T1000 (cell line): Measurements from ENCODE around the gene APCDD1L.

Experiments
- DNase-seq: peaks from one replicate; lab custom pipeline; 2025; ENCODE audit warnings: mixed read lengths; lab: John Stamatoyannopoulos, UW

Gene APCDD1L

DNA sequence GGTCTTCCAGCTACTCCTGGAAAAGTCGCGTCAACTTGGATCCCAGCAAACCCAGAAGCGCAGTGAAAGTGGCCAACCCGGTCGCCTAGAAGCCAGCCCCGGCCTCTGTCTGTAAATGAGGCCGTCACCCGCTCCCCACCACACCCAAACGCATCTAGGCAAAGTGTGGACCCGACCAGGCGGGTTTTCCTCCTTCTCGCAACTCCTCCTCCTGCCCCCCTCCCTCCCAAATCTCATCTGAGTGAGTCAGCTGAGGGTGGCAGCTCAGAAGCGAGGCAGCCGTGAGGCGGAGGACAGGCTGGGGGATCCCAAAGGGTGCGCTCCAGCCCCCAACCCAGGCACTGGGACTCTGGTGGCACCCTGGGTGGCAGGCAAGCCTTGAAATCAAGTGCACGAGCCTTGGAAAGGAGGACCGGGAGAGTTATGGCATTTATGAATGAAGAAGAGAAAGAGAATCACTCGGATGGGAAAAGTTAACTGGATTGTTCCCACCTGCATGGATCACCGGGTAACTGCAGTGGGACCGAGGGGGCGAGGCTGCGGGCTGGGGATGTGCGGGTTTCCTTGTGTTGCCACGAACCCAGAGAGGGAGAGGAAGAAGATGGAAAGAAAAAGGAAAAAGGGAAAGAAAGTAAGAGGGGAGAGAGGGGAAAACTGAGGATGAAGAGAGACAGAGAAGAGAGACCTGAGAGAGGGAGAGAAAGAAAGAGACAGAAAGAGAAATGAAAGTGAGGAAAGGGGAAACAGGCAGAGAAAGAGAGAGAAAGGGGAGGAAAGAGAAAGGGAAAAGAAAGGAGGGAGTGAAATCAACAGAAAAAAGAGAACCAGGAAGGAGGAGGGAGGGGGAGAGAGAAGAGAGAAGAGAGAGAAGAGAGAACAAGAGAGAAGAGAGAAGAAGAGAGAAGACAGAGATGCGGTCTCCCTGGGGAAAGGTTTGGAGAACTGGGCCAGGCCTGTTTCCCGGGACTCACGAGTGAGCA, at the start of gene APCDD1L:
Gene APCDD1L (minus strand): TSS at position 167 of the 980 bp plus-strand sequence. CDS start 692 bp downstream, outside the sequence.
- DNase-seq, result peak; percentile 15

DNA sequence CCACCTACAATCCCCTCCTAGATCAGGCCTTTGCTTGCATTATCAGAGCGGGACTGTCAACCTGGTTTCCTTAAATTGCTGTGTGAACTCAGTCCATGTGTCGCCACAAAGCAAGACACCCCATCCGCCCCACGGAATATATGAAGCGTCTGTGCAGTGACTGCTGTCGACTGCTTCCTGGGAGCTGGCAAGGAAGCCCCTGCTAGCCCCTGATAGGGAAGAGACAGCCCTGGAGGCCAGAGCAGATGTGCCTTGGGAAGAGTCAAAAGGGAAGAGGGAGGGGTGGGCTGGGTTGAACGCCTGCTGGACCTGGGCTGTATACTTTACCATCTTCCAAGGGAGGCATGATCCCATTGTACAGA, 44.1 kb upstream of the APCDD1L start:
- DNase-seq, result no peak

DNA sequence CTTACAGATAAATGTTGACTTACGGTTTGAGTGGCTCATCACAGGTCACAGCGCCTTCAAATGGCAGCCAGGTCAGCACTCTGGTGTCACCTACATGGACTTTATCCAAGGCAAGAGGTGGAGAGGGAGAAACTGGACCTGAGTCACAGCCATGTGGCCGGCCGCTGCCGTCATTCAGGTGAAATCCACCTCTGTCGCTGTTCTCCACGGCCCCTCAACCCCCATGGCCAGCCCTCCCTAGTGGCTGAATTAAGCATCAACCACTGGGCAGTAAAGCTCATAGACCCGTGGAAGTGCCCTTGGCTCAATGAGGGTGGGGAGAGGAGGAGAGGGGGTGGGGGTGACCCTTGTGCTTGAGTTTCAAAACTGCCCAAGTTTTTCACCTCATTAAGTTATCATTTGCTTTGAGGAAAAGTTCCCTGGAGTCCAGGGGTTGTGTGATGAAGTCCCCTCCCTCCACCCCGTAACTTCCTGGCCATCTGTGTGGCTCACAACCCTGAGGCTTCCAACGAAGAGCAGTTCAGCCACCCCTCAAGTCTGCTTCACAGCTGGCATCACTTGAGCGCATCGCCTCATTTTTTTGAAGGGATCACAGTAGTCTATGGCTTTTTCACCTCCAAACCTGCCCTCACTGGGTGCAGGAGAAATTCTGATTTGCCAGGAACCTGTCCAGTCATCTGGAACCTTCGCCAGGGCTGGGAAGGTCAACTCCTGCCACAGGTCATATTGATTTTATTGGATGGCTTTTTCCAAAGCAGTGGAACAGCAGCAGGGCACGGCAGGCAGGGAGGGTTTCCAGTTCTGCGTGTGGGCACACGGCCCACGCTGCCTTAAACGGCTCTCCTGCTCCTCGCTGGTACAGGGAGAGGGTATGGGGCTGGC, 43.5 kb upstream of the APCDD1L start:
- DNase-seq, result no peak

DNA sequence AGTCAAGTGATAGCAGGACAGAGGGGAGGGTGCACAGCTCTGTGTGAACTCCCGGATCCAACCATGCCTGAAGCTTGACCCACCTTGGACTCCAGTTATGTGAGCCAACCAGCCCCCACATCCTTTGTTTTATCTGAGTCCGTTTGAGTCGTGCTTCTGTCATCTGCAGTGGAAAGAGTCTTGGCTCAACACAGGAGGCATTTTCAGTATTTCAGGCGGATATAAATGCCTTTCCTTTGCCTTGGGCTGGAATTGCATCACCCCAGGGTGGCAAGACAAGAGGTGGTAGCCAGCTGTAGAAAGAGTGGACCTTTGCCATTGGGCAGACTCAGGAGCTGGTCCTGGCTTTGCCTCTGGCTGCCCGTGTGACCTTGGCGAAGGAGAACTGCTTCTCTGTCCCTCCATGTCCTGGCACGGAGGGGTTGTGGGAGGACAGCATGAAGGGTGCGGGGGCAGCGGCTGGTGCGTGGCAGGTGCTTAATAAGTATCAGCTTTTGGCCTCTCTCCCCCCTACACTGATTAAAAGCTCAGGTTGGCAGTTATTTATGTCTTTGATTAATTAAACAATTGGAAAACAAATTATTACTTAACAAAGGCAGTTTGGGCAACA, 42.6 kb upstream of the APCDD1L start:
- no peak for DNase-seq

DNA sequence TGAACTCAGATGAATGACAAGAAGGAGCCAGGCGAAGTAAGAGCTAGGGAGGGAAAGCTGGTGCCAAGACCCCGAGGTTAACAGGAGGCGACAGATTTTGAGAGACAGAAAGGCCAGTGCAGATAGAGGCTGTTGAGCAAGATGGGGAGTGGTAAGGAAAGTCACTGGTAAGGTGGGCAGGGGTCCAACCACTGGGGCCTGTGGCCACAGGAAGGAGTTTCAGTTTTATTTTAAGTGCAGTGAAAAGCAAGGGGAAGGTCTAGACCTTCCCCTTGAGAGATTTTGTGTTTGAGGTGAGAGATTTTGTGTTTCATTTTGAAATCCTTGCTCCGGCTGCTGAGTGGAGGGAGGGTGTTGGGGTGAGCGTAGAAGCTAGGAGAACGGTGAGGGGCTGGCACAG, 41.8 kb upstream of the APCDD1L start:
- no peak for DNase-seq

DNA sequence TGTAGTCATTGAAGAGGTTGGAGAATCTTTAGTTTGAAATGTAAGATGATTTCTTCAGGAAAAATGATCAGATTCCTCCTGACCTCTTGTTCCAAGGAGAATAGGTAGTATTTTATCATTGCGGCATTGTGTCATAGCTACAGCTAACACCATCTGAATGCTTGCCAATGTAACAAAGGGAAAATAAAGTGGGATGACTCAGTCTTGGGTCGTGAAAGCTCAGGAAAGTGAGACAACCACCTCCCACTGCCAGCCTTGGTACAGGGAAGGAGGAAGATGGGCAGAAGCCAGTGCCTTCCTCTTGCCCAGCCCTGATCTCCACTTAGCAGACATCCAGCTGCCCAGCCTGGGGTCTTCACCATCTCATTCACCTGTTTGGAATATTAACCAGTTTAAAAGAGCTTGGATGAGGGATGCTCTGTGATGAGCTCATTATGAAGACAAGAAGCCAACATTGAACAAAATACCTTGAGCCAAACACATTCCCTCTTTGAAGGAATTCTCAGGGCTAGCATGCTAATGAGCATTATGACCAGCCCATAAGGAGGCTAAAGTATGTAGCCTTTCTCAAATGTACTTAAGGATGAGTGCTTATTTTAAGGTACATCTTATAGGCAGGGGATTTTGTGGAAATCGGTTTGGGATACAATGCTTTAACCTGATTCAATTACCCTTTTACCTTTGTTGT, 40.0 kb upstream of the APCDD1L start:
- no peak for DNase-seq

DNA sequence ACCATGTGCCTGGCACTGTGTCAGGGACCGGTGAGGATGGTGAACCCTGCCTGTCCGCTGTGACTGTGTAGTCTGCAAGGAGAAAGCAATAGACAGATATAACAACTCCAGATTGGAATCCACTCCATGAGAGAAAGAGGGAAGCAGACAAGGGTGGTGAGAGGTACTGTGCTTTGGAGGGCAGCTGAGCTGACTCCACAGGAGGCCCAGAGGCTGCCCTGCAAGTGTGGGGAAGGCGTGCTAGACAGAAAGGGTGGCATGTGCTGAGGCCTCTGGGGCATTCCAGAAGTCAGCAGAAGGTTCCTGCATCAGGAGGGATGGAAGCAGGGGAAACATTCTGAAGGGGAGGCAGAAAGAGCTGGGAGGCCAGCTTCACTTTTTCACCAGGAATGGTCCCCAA, 39.3 kb upstream of the APCDD1L start:
- DNase-seq, result no peak

DNA sequence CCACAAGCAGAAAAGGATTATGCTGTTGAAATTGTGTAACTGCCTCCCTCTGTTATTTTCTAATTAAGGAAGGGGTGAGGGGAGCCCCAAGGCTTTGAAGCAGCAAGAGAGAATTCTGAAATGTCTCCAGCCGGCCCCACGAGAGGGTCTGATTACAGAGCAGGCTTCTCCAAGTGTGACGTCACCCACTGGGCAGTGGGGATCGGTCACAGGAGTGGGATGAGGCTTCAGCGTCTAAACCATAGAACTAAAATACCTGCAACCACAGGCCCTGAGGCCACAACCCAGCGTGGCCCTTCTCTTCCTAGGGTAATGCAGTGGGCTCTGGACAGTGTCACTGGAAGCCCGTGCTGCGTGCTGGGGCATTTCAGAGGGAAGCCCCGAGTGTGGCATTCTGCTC, 38.6 kb upstream of the APCDD1L start:
- no peak for DNase-seq

DNA sequence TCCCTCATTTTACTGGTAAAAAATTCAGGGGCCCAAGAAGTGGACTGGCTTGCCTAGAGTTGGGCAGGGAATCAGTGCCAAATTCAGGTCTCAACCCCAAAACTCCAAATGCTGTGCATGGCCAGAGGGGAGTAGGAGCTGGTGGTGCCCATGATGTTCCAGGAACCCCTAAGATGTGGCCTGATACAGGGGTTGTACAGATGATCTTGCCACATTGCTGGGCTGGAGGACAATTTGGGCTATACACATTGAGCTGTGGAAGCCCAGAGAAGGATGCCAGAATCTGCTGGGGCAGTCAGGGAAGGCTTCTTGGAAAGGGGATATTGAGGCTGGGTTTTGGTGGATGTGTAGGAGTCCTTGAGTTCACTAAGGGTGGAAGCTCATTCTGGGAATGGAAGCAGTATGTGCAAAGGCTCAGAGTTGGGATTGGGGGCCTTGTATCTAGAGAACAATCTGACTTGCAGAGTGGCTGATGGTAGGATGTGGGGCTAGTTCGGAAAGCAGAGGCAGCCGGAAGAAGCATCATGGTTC, 38.0 kb upstream of the APCDD1L start:
- DNase-seq, result no peak

DNA sequence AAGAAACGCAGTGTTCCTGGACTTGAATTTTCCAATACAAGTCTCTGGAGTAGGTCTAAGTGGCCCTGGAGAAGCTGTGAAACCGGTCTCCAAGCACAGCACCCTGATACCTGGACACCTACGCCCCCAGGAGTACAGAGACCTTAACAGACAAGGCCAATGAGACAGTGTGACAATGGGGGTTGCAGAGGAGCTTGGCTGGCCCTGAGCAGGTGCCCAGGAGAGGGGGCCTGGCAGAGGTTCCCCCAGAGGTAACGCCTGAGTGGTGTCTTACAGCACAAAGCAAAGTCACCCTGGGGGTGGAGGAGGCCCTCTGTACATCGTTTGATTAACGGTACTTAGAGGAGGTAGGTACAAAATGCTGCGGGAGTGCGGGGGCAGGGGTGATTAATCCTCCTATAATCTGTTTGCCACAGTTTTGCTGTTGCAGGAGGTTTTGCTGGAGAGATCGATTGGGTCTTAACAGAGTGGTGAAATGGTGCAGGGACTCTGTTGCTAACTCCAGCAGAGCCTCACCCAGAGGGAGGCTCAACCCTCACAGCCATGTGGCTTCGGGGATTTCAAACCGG, 37.3 kb upstream of the APCDD1L start:
- DNase-seq, result no peak

DNA sequence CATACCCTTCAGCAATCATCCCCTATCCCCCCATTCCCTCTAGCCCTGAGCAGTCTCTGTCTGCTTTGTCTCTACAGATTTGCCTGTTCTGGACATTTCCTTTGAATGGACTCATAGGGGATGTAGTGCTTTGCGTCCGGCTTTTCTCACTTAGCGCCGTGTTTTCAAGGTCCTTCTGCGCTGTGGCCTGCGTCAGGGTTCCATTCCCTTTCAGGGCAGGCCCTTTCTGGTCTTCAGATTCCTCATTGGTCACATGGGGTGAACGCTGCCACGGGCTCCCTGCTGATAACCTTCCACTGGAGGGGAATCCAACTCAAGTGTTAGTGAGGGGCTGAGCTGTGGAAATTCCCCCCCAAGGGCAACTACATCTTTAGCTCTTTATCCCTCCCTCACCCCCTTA, 36.4 kb upstream of the APCDD1L start:
- no peak for DNase-seq

DNA sequence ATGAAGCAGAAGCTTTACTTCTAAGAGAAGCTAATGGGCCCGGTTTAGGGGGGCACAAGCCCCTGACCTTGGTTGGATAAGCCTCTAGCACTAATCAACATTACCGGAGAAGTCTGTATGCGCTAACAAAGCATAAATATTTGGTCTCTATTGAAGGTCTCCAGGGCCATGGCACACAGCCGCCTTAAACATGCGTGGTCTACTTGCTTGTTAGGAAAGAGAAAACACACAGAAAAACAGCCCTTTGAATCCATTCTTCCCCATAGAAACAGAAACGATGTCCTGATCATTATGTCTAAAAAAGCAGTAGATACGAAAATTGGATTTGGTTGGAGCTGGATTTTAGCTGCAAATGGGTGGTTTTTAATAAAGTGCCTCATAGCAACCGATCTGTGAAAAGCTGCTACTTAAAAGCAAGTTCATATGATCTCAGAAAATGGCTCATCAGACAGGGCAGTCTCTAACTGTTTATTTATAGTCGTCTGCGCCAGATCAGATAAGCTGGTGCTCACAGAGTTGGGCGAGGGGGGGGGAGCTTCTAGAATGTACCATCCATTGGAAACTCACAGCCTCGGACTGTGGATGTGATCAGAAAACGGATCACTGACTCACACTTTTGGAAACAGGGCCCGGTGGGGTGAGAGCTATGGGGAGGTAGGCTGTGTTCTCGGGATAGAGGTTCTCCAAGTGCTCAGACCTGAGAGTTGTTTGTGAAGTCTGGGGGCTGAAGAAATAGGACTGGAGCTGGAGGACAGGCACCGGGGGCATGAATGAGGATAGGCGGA, 35.3 kb upstream of the APCDD1L start:
- peak; percentile 46 for DNase-seq

DNA sequence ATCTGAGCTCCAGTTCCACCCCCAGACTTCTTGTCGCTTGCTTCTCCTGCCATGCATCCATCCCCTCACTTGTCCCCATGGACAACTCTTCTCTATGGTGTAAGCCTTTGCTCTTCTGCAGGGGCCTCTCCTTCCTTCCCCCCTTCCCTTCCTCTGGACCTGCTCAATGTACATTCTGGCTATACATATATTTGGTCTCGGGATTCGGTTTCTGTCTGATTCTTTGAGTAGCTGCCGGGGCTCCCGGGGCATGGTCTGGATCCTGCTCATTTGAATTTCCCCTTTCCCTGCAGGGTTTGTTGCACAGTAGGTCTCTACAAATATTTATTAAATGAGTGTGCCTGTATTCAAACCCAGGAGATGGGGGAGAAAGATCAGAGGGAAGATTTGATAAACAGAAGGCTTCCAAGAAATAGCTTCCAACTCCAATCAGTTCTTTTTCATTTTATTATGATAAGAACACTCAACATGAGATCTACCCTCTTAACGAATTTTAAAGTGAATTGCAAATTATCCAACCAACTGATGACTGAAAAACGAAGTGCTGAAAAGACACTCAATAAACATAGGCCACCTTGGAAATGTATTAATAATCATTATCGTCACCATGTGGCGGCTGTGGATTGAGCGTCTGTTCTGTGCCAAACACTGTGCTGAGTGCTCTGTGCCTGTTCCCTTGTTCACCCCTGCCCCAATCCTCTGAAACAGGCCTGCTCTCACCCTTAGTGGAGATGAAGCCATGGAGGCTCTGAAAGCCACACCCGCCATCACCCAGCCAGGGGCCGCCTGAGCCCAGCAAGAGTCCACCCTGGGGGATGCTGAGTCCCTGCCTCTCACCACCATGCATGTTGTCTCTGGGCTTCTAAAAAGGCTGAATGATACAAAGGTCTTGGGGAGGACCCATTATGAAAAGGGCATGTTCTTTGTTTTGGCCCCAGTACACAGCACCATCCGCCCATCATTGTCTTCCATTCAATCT, 34.3 kb upstream of the APCDD1L start:
- DNase-seq, result no peak

DNA sequence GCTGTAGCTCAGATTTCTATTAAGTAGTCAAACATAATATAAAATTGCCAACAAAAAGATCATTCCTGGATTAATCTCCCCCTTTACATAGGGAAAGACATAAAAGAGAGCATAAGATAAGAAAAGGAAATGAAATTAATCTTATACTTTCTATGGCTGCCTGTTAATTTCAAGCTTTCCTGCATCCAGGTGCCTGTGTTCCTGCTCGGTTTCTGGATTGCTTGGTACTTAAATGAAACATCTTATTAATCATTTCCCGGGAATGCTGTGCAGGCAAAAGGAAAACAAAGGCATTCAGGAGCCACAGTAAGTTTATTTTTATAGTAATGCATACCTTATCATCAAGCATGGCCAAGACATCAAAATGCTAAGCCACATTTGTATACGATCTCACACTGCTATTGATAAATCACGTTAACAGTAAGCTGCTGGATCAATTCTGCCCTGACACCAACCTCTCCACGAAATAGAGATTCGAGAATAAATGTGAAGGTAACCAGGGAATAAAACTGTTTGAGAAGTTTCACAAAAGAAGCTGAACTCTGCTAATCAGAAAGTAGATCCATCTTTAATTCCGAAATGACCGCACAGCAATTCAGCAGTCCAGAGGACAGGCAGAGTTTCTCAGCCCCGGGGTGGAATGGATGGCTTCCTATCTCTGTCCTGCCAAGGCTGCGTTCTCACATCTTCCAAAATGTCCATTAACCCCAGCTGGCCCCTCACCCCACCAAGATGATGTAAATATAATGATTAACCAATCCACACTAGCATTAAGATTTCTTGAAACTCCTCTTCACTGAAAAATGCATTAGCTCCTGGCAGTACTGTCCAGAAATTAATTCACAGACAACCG, 32.6 kb upstream of the APCDD1L start:
- no peak for DNase-seq

DNA sequence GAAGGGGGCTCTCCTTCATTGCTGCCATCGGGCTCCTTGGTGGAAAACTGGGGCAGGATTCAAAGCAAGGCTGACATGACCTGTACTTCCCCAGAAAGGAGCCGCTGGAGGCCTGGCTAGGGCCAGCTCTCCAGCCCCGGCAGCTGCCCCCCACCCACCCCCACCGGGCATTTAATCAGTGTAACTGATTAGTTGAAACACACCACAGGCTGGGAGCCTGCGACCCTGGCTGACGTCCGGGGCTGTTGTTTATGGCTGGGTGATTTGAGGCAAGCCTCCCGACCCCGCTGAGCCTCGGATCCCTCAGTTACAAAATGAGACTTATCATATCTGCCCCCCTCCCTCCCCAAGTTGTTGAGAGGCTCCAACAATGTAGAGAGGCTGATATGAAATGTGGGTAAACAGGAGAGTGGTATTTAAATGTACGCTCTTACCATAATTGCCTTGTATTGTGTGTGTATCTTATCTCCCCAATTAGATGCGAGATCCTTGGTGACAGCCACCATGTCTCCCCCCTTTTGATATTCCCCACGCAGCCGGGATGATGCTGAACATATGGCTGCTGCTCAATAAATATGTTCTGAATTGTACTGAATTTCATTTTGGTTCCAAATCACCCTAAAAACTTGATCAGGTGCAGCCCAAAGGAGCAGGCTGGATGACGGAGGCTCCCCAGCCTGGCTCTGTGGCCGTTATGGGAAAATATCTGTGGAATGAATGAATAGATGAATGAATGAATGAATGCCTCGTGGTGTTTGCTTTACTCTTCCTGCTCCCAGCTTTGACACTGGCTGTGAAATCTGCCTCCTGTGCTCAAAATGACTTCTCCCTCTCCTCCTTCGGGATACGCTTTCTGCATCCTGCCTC, 31.8 kb upstream of the APCDD1L start:
- no peak for DNase-seq

DNA sequence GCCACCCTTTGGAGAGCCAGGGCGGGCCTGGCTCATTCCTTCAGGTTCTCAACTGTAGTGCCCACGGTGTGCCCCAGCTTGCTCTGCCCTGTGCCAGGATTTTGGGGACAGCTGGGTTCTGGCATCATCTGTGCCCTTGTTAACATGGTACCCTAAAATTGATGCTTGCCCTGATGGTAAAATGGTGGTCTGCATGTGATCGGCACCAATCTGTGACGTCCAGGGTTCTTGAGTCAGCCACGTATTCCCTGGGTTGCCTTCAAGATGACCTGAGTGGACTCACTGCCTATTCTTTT, 31.2 kb upstream of the APCDD1L start:
- no peak for DNase-seq
